ENCODE results near the gene CTLA4. TPM values are rescaled to one million over a fixed set of nuclear protein-coding genes. Genes with fewer than 3 reads are reported as not detected.

The CTLA4 gene
- total and polyA plus RNA-seq, 2 of the 4 experiments (the other 2 are of a cell fraction): not detected

GRCh38 chr2:203852760-203853159 lies 14.8 kb upstream of the CTLA4 start:
- no peaks in the 10 kb centered on the region for H3K36me3 ChIP-seq (ENCODE audit: control insufficient read depth, insufficient read depth, low read length)
- no peak overlapping the region for H3K56ac ChIP-seq (ENCODE audit: extremely low read depth, insufficient read depth, low read length)
- no peak overlapping the region for H2BK5ac ChIP-seq (ENCODE audit: low read depth, low read length, poor library complexity, severe bottlenecking)
- ChIA-PET POLR2A (ENCODE audit: unreplicated experiment) (no interaction called here), CTCF (interaction anchor here (0.7 kb wide), 1 partner anchor 16 kb away, joined by 3 read pairs; no protein-coding TSS in a partner anchor)
- no peak overlapping the region for H4K91ac ChIP-seq (ENCODE audit: insufficient read depth, low read depth, low read length)
- ATAC-seq (ENCODE audit: low read depth) (no peak), DNase-seq (no peak)
- H3K4me3 ChIP-seq (ENCODE audit: insufficient read depth, low read depth, low read length): no peak overlapping the region
- dilution Hi-C loops (cut with HindIII; ENCODE audit: low sequenced_read_pairs, unreplicated experiment) (no loop called here), in situ Hi-C loops (cut with MboI; ENCODE audit: low sequenced_read_pairs) (no loop called here), intact Hi-C loops (cut with micrococcal nuclease) (no loop called here)
- H3K27me3 ChIP-seq (ENCODE audit: control insufficient read depth, insufficient read depth, low read length): peaks cover 27% of the 10 kb centered on the region
- H3K4me1 ChIP-seq (ENCODE audit: control insufficient read depth, insufficient read depth, low read length): no peaks in the 10 kb centered on the region
- H2BK20ac ChIP-seq (ENCODE audit: low read depth, low read length): no peak overlapping the region
- no peak overlapping the region for H2BK120ac ChIP-seq (ENCODE audit: low read depth, low read length)
- no peak overlapping the region for H4K8ac ChIP-seq (ENCODE audit: low read depth in 2 of 2, low read length in 2 of 2)
- no peak overlapping the region for H3K4ac ChIP-seq (ENCODE audit: low read depth, low read length)
- no peak overlapping the region for H2AK9ac ChIP-seq (replicated peaks; ENCODE audit: low read depth, low read length, poor library complexity)
- no peak overlapping the region for H3K9ac ChIP-seq (ENCODE audit: low read depth, low read length)
- H4K5ac ChIP-seq (ENCODE audit: low read depth, low read length): no peak overlapping the region
- H4K20me1 ChIP-seq (ENCODE audit: insufficient read depth, low read length): no peaks in the 10 kb centered on the region
- no peak overlapping the region for H3K27ac ChIP-seq (ENCODE audit: insufficient read depth, low read length)
- TF ChIP-seq CTCF (conservative IDR thresholded peaks at IDR 0.05; ENCODE audit: low read depth, low read length) (no peak), CEBPB (IDR thresholded peaks at IDR 0.05; ENCODE audit: low read depth, low read length) (no peak), ELK1 (IDR thresholded peaks at IDR 0.05; ENCODE audit: borderline replicate concordance, low read depth, low read length) (no peak), FOS (IDR thresholded peaks at IDR 0.05; ENCODE audit: low read depth, low read length) (no peak), CHD1 (IDR thresholded peaks at IDR 0.05; ENCODE audit: low read depth, low read length) (no peak), RFX5 (IDR thresholded peaks at IDR 0.05; ENCODE audit: low read depth, low read length) (no peak), MAZ (IDR thresholded peaks at IDR 0.05; ENCODE audit: borderline replicate concordance, low read depth, low read length) (no peak), SMC3 (IDR thresholded peaks at IDR 0.05; ENCODE audit: low read depth, low read length) (no peak), POLR2A (IDR thresholded peaks at IDR 0.05; ENCODE audit: low read depth, low read length) (no peak), BHLHE40 (IDR thresholded peaks at IDR 0.05; ENCODE audit: low read depth, low read length) (no peak), MXI1 (IDR thresholded peaks at IDR 0.05; ENCODE audit: borderline replicate concordance, low read depth, low read length) (no peak), RCOR1 (IDR thresholded peaks at IDR 0.05; ENCODE audit: insufficient replicate concordance, low read length) (no peak), MAFK (IDR thresholded peaks at IDR 0.05; ENCODE audit: low read depth, low read length) (no peak)
- TF ChIP-seq, protein P1, sequence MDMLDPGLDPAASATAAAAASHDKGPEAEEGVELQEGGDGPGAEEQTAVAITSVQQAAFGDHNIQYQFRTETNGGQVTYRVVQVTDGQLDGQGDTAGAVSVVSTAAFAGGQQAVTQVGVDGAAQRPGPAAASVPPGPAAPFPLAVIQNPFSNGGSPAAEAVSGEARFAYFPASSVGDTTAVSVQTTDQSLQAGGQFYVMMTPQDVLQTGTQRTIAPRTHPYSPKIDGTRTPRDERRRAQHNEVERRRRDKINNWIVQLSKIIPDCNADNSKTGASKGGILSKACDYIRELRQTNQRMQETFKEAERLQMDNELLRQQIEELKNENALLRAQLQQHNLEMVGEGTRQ (IDR thresholded peaks at IDR 0.05; ENCODE audit: low read depth, low read length): no peak
- H3K18ac ChIP-seq (ENCODE audit: low read depth, low read length): no peak overlapping the region
- H2BK15ac ChIP-seq (ENCODE audit: low read depth, low read length): no peak overlapping the region
- H2AK5ac ChIP-seq (ENCODE audit: low read depth, low read length): no peak overlapping the region
- BruUV-seq (replicated peaks): no TSS peak
- H2AFZ ChIP-seq (replicated peaks; ENCODE audit: low read length, poor library complexity): no peak overlapping the region
- no peak overlapping the region for H3K14ac ChIP-seq (replicated peaks; ENCODE audit: low read depth, low read length)
- no peak overlapping the region for H3K4me2 ChIP-seq (ENCODE audit: low read depth, low read length)
- H3K9me1 ChIP-seq (ENCODE audit: insufficient read depth, low read length): no peaks in the 10 kb centered on the region
- no peaks in the 10 kb centered on the region for H3K9me3 ChIP-seq (ENCODE audit: control insufficient read depth, insufficient read depth, low read length)
- no peaks in the 10 kb centered on the region for H3K79me1 ChIP-seq (ENCODE audit: low read depth in 1 of 2, low read length in 2 of 2)
- no CpG with 5 or more reads among the region's 2 CpGs for WGBS, 2 experiments (ENCODE audit: extremely low coverage in 2 of 2, insufficient read length in 1 of 2)
- H3K23ac ChIP-seq (ENCODE audit: low read depth, low read length): no peak overlapping the region
